CD4-positive, alpha-beta T cell treated with Interleukin-12 subunit alpha and Interleukin-12 subunit beta, for 1 hour (primary cell): ENCODE data around the gene MAPK14.
"Not testable (repeated sequence)": the region's sequence is repeated elsewhere in the genome, so short reads cannot be mapped to it uniquely, and the experiment has no call there.

Experiments
- DNase-seq: peaks from one replicate; pipeline ENCODE4 v3.0.0-alpha.2; 2020

MAPK14 gene

GRCh38 chr6:36110050-36110449 lies 82.4 kb downstream of the MAPK14 start:
- DNase-seq, result no peak

GRCh38 chr6:36110863-36111262 lies 83.3 kb downstream of the MAPK14 start:
- DNase-seq, result no peak

GRCh38 chr6:36111526-36111925 lies 83.9 kb downstream of the MAPK14 start:
- DNase-seq, result no peak

GRCh38 chr6:36113049-36113448 lies 85.4 kb downstream of the MAPK14 start:
- no peak for DNase-seq

- DNase-seq, result no peak
Measured at GRCh38 chr6:36113703-36114102, 86.1 kb downstream of the MAPK14 start.

GRCh38 chr6:36114798-36115408 lies 87.3 kb downstream of the MAPK14 start:
- DNase-seq, result peak; percentile 61

GRCh38 chr6:36115412-36115811 lies 87.8 kb downstream of the MAPK14 start:
- DNase-seq, result no peak

- no peak for DNase-seq
Measured at GRCh38 chr6:36116066-36116864, 88.7 kb downstream of the MAPK14 start.

GRCh38 chr6:36116943-36117342 lies 89.3 kb downstream of the MAPK14 start:
- no peak for DNase-seq

GRCh38 chr6:36117658-36118549 lies 90.3 kb downstream of the MAPK14 start:
- no peak for DNase-seq

- peak; percentile 85 for DNase-seq
Measured at GRCh38 chr6:36118550-36119107, 91.0 kb downstream of the MAPK14 start.

GRCh38 chr6:36119209-36119608 lies 91.6 kb downstream of the MAPK14 start:
- DNase-seq, result no peak

GRCh38 chr6:36120018-36120417 lies 92.4 kb downstream of the MAPK14 start:
- DNase-seq, result no peak

- peak; percentile 85 for DNase-seq
Measured at GRCh38 chr6:36120539-36120938, 92.9 kb downstream of the MAPK14 start.

GRCh38 chr6:36120979-36121786 lies 93.6 kb downstream of the MAPK14 start:
- DNase-seq, result peak; percentile 69

GRCh38 chr6:36121787-36122494 lies 94.3 kb downstream of the MAPK14 start:
- no peak for DNase-seq

GRCh38 chr6:36122495-36123269 lies 95.1 kb downstream of the MAPK14 start:
- no peak for DNase-seq

- peak; percentile 95 for DNase-seq
Measured at GRCh38 chr6:36123270-36124139, 95.9 kb downstream of the MAPK14 start.

GRCh38 chr6:36124346-36124745 lies 96.7 kb downstream of the MAPK14 start:
- DNase-seq, result not testable (repeated sequence)

GRCh38 chr6:36124881-36125280 lies 97.3 kb downstream of the MAPK14 start:
- no peak for DNase-seq
